Measurements from ENCODE around the gene ANK3.

The ANK3 gene

GRCh38 chr10:60139290-60139689 lies 250.4 kb downstream of the ANK3 start:
- DNase-seq (ENCODE audit: low read depth in 2 of 2): no peak

- DNase-seq (ENCODE audit: low read depth in 2 of 2): no peak
Observed at GRCh38 chr10:60138842-60139241, 250.8 kb downstream of the ANK3 start.

GRCh38 chr10:60138026-60138425 lies 251.6 kb downstream of the ANK3 start:
- DNase-seq (ENCODE audit: low read depth in 2 of 2): no peak

- DNase-seq (ENCODE audit: low read depth in 2 of 2): no peak
Observed at GRCh38 chr10:60137292-60137992, 252.2 kb downstream of the ANK3 start.

GRCh38 chr10:60135020-60135419 lies 254.7 kb downstream of the ANK3 start:
- DNase-seq (ENCODE audit: low read depth in 2 of 2): no peak

GRCh38 chr10:60134548-60134947 lies 255.1 kb downstream of the ANK3 start:
- no peak for DNase-seq (ENCODE audit: low read depth in 2 of 2)

GRCh38 chr10:60130130-60130579 lies 259.5 kb downstream of the ANK3 start:
- no peak for DNase-seq (ENCODE audit: low read depth in 2 of 2)

- DNase-seq (ENCODE audit: low read depth in 2 of 2): no peak
Observed at GRCh38 chr10:60125895-60126294, 263.8 kb downstream of the ANK3 start.

GRCh38 chr10:60124536-60124935 lies 265.1 kb downstream of the ANK3 start:
- DNase-seq (ENCODE audit: low read depth in 2 of 2): no peak

GRCh38 chr10:60123668-60124067 lies 266.0 kb downstream of the ANK3 start:
- DNase-seq (ENCODE audit: low read depth in 2 of 2): no peak

- DNase-seq (ENCODE audit: low read depth in 2 of 2): no peak
Observed at GRCh38 chr10:60123172-60123571, 266.5 kb downstream of the ANK3 start.

GRCh38 chr10:60122190-60122589 lies 267.5 kb downstream of the ANK3 start:
- DNase-seq (ENCODE audit: low read depth in 2 of 2): no peak

GRCh38 chr10:60114765-60115586 lies 274.7 kb downstream of the ANK3 start:
- DNase-seq (ENCODE audit: low read depth in 2 of 2): no peak

GRCh38 chr10:60110739-60111138 lies 278.9 kb downstream of the ANK3 start:
- DNase-seq (ENCODE audit: low read depth in 2 of 2): no peak

- no peak for DNase-seq (ENCODE audit: low read depth in 2 of 2)
Observed at GRCh38 chr10:60107308-60107976, 282.2 kb downstream of the ANK3 start.

GRCh38 chr10:60105295-60105695 lies 284.4 kb downstream of the ANK3 start:
- no peak for DNase-seq (ENCODE audit: low read depth in 2 of 2)

- DNase-seq (ENCODE audit: low read depth in 2 of 2): no peak
Observed at GRCh38 chr10:60101821-60102220, 287.9 kb downstream of the ANK3 start.

- DNase-seq (ENCODE audit: low read depth in 2 of 2): no peak
Observed at GRCh38 chr10:60099998-60100747, 289.5 kb downstream of the ANK3 start.

GRCh38 chr10:60098677-60099601 lies 290.7 kb downstream of the ANK3 start:
- no peak for DNase-seq (ENCODE audit: low read depth in 2 of 2)

- no peak for DNase-seq (ENCODE audit: low read depth in 2 of 2)
Observed at GRCh38 chr10:60096761-60097513, 292.7 kb downstream of the ANK3 start.

Data from stimulated activated CD4-positive, alpha-beta T cell treated with anti-CD3 and anti-CD28 coated beads, Interleukin-4, amount 100 ng/mL, for 48 hours (primary cell).